Fibroblast of upper back skin (primary cell): ENCODE results near the gene SMIM36.
A peak's percentile ranks its signal among the peaks of the same experiment; 100 is the strongest.
"Not testable (repeated sequence)": the region's sequence is repeated elsewhere in the genome, so short reads cannot be mapped to it uniquely, and the experiment has no call there.

Experiments used
- DNase-seq: peaks from one replicate; pipeline ENCODE4 v3.0.0-alpha.2; 2013

The SMIM36 gene

GRCh38 chr17:55454906-55455474 is 56.3 kb downstream of the SMIM36 start:
- DNase-seq, result peak; percentile 91

DNA sequence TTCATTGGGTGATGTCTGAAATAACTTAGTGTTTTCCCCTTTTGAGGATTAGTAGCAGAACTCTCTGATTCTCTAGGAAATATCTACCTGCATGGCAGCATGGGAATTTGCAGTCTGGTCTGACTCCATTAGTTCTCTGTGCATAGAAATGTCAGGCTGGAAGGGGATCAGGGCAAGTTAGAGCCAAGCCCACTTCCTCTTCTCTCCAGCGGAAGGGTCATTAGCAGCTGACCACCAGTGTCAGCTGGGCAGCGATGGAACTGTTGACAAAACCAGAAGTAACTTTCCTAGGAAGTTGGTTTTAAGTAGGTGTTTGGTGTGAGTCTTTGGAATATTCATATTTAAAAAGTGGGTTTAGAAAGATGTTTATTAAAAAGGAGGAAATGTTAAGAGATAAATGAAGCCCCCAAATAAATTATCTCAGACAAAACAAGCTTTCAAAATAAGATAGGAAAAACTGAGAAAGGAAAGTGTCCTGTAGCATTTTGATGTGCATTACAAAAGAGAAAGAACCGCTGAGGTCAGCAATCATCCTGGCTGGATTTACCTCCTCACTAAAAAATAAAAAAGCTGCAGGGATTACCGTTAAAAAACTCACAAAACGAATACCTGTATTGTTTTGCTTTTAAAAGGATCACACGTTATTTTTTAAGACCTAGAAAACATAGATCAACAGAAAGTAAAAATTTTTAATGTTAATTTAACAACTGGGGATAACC is 57.3 kb downstream of the SMIM36 start:
- DNase-seq, result no peak

- DNase-seq, result peak; percentile 66
Observed at GRCh38 chr17:55452139-55452790, 59.0 kb downstream of the SMIM36 start.

- no peak for DNase-seq
Observed at GRCh38 chr17:55451758-55452138, 59.5 kb downstream of the SMIM36 start.

DNA sequence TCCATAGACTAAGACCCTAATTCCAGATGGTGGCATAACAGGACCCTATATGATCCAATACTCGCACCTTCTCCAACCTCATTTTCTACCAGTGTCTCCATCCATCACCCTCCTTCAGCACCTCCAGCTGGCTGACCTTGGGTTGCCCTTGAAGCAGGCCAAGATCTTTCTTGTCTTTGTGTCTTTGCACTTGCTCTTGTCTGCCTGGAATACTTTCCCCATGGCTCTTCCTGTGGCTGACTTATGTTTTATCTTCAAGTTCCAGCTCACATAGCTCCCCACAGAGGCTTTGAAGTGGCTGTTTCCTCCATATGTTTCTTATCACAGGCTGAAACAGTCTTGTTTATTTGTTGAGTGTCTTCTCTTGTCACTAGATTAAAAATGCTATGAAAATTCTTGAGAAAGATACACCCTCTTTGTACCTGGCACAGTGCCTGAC is 60.0 kb downstream of the SMIM36 start:
- DNase-seq, result peak; percentile 73

DNA sequence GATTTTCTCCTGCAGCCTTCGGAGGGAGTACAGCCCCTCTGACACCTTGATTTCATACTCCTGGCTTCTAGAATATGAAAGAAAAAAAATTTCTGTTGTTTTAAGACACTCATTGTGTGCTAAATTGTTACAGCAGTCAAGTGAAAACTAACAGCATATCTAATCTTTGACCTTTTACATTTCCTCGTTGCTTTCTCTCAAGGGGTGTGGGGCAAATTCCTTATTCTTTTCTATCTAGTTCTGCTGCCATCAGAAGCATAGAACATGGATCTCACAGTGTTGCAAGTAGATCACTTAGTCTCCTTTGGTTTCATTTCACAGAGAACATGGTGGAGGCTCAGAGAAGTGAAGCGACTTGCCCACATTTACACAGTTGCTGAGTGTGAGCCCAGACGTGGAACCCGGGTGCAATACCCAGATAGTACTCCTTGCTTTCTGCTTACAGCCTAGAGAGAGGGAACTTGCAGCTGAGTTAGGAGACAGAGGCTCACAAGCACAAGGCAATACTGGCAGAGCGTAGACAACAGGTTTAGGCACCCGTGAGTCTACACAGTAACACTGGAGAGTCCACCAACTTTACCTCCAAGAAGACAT is 60.9 kb downstream of the SMIM36 start:
- no peak for DNase-seq

- DNase-seq, result peak; percentile 64
Observed at GRCh38 chr17:55448681-55449080, 62.6 kb downstream of the SMIM36 start.

DNA sequence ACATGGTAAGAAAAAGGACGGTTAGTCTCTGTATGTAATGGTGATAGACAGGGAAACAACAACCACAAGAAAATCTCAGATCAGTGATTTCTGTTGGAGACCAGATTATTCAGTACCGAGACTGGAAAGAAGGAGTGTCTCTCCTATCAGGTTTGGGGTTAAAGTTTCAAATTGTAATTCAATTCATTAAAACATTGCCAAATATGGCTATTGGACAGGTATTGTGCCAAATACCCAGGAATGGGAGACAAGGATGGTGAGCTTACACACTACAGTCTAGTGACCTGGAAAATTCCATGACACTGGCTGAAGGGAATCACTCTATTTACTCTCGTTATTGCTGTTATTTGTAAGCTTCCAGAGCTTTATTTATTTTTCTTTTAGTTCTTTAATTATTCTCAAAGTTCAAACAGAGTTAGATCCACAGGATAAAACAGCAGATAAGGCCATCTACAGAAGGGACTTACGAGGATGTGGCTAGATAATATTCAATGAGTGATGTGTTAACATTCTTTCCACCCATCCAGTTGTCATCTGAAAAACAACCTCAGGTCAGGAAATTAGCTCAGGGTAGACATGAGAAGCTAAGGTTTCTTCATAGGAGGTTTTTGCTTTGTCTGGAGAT is 64.6 kb downstream of the SMIM36 start:
- no peak for DNase-seq

GRCh38 chr17:55446004-55446403 is 65.2 kb downstream of the SMIM36 start:
- not testable (repeated sequence) for DNase-seq

DNA sequence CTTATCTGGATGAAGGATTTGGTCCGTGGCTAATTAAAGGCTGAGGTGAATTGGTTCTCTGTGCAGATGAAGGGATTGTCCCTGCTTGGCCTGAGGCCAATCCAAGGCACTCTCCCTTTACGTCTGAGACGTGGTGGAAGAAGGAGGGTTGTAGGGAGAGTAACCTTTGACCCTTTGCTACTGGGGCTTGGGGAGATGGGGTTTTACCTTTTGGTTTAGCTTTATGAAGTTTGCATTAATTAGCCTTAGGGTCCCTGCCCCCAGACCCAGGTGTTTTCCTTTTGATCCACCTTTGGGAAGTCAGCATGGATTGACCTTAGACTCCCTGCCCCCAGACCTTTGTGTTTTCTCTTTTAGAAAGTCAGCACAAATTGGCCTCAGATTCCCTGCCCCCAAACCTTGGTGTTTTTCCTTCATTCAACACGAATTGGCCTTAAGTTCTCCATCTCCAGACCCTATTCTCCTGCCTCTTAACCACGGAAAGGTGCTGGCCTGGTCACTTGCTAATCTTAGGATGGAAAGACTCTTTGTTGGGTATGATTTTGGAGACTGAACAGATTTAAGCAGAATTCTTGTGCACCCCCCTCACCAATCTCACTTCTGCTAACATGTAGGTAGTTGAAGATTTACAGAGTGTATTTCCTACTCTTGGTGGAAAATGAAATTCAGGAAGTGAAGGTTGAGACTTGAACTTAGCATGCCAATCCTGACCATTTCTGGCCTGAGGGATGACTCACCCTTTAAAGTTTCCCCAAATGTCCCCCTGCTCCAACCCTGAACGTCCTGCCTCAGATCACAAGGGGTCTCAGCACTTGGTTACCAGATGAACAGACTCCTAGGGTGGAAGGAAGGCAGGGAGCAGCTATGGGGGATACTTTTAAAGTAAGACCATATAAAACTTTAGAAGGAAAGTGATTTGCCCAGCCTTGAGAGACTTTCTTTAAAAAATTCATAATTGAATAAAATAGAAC is 66.5 kb downstream of the SMIM36 start:
- no peak for DNase-seq

DNA sequence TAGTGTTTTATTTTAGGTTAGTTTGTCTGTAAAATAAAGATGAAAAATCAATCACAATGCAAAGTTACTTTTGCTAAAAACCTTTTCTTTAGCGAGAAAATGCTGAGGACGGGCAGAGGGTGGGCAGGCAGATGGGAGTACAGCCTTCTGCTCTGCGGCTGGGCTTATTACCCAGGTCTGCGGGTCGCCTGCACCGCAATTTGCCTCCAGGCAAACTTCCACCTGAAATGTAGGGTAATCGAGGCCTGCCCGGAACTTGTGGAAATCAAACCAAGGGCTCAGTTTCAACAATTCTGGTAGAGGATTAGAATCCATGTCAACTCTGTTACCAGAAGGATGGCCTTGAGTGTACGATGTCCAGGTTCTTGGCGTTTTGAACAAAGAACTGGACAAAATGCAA is 67.3 kb downstream of the SMIM36 start:
- DNase-seq, result no peak

- no peak for DNase-seq
Observed at GRCh38 chr17:55442953-55443683, 68.1 kb downstream of the SMIM36 start.

DNA sequence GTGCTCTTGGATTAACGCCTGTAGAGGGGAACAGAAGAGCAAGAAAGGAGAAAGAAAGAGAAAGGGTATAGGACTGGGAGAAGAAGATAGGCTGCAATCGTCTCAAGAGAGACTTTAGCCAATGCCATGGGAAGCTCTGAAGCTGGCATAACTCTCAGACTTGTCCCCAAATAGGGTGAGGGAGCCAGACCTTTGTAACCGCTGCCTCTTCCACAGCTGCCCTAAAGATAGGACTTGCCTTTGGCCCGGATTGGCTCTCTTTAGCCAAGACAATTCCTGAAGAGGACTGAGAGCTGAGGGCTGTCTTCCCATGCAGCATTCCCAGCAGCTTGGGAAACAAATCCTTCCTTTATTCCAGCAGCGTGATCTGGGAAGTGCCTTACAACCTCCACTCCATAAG is 68.8 kb downstream of the SMIM36 start:
- no peak for DNase-seq

GRCh38 chr17:55441544-55441943 is 69.7 kb downstream of the SMIM36 start:
- DNase-seq, result no peak

- DNase-seq, result no peak
Observed at GRCh38 chr17:55440391-55440790, 70.9 kb downstream of the SMIM36 start.

GRCh38 chr17:55437159-55437605 is 74.1 kb downstream of the SMIM36 start:
- no peak for DNase-seq

- peak; percentile 55 for DNase-seq
Observed at GRCh38 chr17:55436224-55437158, 74.8 kb downstream of the SMIM36 start.

DNA sequence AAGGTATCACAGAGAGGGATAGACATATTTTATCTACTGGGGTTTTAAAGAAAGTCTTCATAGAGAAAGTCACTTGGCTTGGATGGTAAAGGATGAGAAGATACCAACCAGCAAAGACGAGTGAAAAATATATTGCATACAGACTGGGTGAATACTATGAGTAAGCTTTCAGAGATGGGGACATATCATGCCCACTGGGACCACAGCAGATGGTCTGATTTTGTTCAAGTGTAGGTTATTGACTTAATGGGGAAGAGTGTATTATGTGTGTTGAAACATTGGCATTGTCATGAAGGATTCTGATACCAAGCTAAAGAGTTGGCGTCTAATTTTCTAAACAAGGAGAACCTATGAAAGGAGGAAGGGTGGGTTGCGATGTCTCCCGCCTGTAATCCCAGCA is 75.8 kb downstream of the SMIM36 start:
- no peak for DNase-seq

DNA sequence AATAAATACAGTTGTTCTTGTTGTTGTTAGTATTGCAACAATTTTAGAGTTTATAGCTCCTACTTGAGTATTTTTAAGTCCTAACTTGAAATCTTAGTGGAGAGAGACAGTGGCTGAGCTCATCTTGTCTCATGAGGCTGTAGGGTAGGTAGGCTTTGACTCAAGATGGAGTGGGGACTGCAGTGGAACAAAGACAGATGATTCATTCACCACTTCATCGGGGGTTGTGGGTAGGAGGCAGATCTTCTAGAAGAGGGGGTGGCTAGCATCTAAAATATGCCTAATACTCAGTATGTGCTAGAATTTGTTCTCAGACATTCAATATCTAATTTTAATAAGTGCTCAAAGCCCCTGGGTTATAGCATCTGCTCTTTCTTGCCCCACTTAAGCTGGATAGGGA is 76.5 kb downstream of the SMIM36 start:
- peak; percentile 53 for DNase-seq
